Liver (tissue), 9 donors: ENCODE measurements around the gene NMS. TPM values are rescaled to one million over a fixed set of nuclear protein-coding genes. Genes with fewer than 3 reads are reported as not detected.

Experiments used
- DNase-seq: peaks from one replicate; pipeline ENCODE4 v3.0.0-alpha.2; 2017; ENCODE audit warnings: low spot score
- H3K27ac ChIP-seq, 2 donors: one replicate each; pipeline ENCODE4 v1.7.0; 2013; ENCODE audit warnings: inconsistent platforms in 2 of 2, low read length in 2 of 2, control low read depth in 1 of 2, low read depth in 1 of 2, mild to moderate bottlenecking in 1 of 2
- H3K27me3 ChIP-seq, 4 donors: one replicate each; pipeline versions ENCODE4 v1.6.1 to v1.7.0; 2013; ENCODE audit warnings: low read length in 3 of 4, inconsistent platforms in 1 of 4, mild to moderate bottlenecking in 1 of 4, moderate library complexity in 1 of 4; ENCODE audit not compliant: control insufficient read depth in 4 of 4, insufficient read depth in 4 of 4
- H3K36me3 ChIP-seq, 4 donors: one replicate each; pipeline versions ENCODE4 v1.6.1 to v1.7.0; 2013; ENCODE audit warnings: low read length in 3 of 4, mild to moderate bottlenecking in 3 of 4, low read depth in 1 of 4, moderate library complexity in 1 of 4; ENCODE audit not compliant: control insufficient read depth in 4 of 4, insufficient read depth in 3 of 4
- H3K4me1 ChIP-seq, 4 donors: one replicate each; pipeline versions ENCODE4 v1.6.1 to v1.7.0; 2013; ENCODE audit warnings: low read length in 3 of 4, mild to moderate bottlenecking in 3 of 4, moderate library complexity in 1 of 4; ENCODE audit not compliant: control insufficient read depth in 4 of 4, insufficient read depth in 4 of 4
- H3K4me3 ChIP-seq, 3 donors: one replicate each; pipeline versions ENCODE4 v1.6.1 to v1.7.0; 2013; ENCODE audit warnings: low read length in 3 of 3, control low read depth in 1 of 3, low read depth in 1 of 3, mild to moderate bottlenecking in 1 of 3
- H3K9ac ChIP-seq, 2 donors: one replicate each; pipeline ENCODE4 v1.7.0; 2013; ENCODE audit warnings: low read length in 2 of 2, mild to moderate bottlenecking in 2 of 2, moderate library complexity in 2 of 2, control low read depth in 1 of 2, low read depth in 1 of 2
- H3K9me3 ChIP-seq, 4 donors: one replicate each; pipeline versions ENCODE4 v1.6.1 to v1.7.0; 2013; ENCODE audit warnings: low read length in 3 of 4; ENCODE audit not compliant: control insufficient read depth in 4 of 4
- ATF3 ChIP-seq: IDR thresholded peaks from 2 replicates; pipeline ENCODE4 v1.6.1; 2016; ENCODE audit warnings: antibody characterized with exemption
- CTCF ChIP-seq: fragments of 150-350 bp; IDR thresholded peaks from 2 replicates; pipeline ENCODE4 v1.5.1; 2017; ENCODE audit warnings: improper control_type of control experiment, low read depth, low read length; ENCODE audit not compliant: missing input control
- EGR1 ChIP-seq, 2 donors: IDR thresholded peaks; 2 replicates each; pipeline ENCODE4 v1.6.1; 2016 to 2018; ENCODE audit warnings: antibody characterized with exemption in 2 of 2, low read depth in 2 of 2
- FOXA1 ChIP-seq: IDR thresholded peaks from 2 replicates; pipeline ENCODE4 v1.6.1; 2016; ENCODE audit warnings: antibody characterized with exemption
- HNF4A ChIP-seq, 2 donors: conservative IDR thresholded peaks; 2 replicates each; pipeline ENCODE4 v1.6.1; 2016; ENCODE audit warnings: antibody characterized with exemption in 2 of 2, mild to moderate bottlenecking in 2 of 2
- JUND ChIP-seq, 2 donors: IDR thresholded peaks; 2 replicates each; pipeline ENCODE4 v1.6.1; 2016; ENCODE audit warnings: antibody characterized with exemption in 2 of 2
- NR2F2 ChIP-seq: IDR thresholded peaks from 2 replicates; pipeline ENCODE4 v1.6.1; 2016; ENCODE audit warnings: antibody characterized with exemption
- REST ChIP-seq: IDR thresholded peaks from 2 replicates; pipeline ENCODE4 v1.6.1; 2016; ENCODE audit warnings: antibody characterized with exemption, mild to moderate bottlenecking
- TAF1 ChIP-seq: conservative IDR thresholded peaks from 2 replicates; pipeline ENCODE4 v1.6.1; 2016; ENCODE audit warnings: antibody characterized with exemption, mild to moderate bottlenecking
- YY1 ChIP-seq: IDR thresholded peaks from 2 replicates; pipeline ENCODE4 v1.6.1; 2016; ENCODE audit warnings: antibody characterized with exemption, mild to moderate bottlenecking
- ZBTB33 ChIP-seq: IDR thresholded peaks from 2 replicates; pipeline ENCODE4 v1.6.1; 2016; ENCODE audit warnings: antibody characterized with exemption
- WGBS: extraction: QIAGEN DNeasy Blood & Tissue Kit; methylation state at CpG from one replicate; pipeline ENCODE4 v1.1.7; 2013; 5-methylcytosine and 5-hydroxymethylcytosine counted together
- polyA plus RNA-seq, 2 donors: library from polyadenylated mRNA; stranded (reverse) in 1 of 2; unstranded in 1 of 2; fragments of 200-250 nt in 1 of 2; fragments of >200 nt in 1 of 2; fragmentation: Nextera tagmentation in 1 of 2; extraction: Ambion mirVana in 1 of 2; gene quantifications; one replicate each; pipeline versions ENCODE4 v1.2.1 to v1.2.3, GENCODE V29; 2013 to 2015
- total RNA-seq, 2 donors: library from RNA; depleted of rRNA; stranded (reverse); fragments of >200 nt; gene quantifications; one replicate each; pipeline ENCODE4 v1.2.3, GENCODE V29; 2014
- TF ChIP-seq, protein P1 (sequence below): IDR thresholded peaks from 2 replicates; pipeline ENCODE4 v1.6.1; 2016; ENCODE audit warnings: antibody characterized with exemption
- donor health status: healthy.
- donor health status: healthy.
- donor health status: healthy.
- donor health status: healthy.
- donor health status: healthy.

Gene NMS
- total and polyA plus RNA-seq, 4 donors, result not detected

- no peaks in the 10 kb centered on the region for H3K4me1 ChIP-seq
- WGBS, result 83% methylated on average over 7 of the region's 7 CpGs
- no peaks in the 10 kb centered on the region for H3K36me3 ChIP-seq
- H3K9me3 ChIP-seq, result peaks cover 0 to 6% (median 0%) of the 10 kb centered on the region in 4 donors
- no peak for TF ChIP-seq HNF4A (conservative IDR thresholded peaks at IDR 0.05)
- TF ChIP-seq ZBTB33, result no peak
- no peak for TF ChIP-seq ATF3
- no peak for TF ChIP-seq NR2F2
- TF ChIP-seq EGR1 (IDR thresholded peaks at IDR 0.05; ENCODE audit: low read depth in 2 of 2), result no peak
- TF ChIP-seq TAF1, result no peak
- TF ChIP-seq JUND (IDR thresholded peaks at IDR 0.05), result no peak
- TF ChIP-seq REST, result no peak
- TF ChIP-seq, protein P1, sequence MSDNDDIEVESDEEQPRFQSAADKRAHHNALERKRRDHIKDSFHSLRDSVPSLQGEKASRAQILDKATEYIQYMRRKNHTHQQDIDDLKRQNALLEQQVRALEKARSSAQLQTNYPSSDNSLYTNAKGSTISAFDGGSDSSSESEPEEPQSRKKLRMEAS, result no peak
- no peak for DNase-seq
- H3K9ac ChIP-seq, result no peak overlapping the region
- no peak overlapping the region for H3K27ac ChIP-seq
- peaks cover 0 to 4% (median 0%) of the 10 kb centered on the region in 4 donors for H3K27me3 ChIP-seq
- no peak overlapping the region for H3K4me3 ChIP-seq
Observed at GRCh38 chr2:100509066-100509465, 38.8 kb downstream of the NMS start.

DNA sequence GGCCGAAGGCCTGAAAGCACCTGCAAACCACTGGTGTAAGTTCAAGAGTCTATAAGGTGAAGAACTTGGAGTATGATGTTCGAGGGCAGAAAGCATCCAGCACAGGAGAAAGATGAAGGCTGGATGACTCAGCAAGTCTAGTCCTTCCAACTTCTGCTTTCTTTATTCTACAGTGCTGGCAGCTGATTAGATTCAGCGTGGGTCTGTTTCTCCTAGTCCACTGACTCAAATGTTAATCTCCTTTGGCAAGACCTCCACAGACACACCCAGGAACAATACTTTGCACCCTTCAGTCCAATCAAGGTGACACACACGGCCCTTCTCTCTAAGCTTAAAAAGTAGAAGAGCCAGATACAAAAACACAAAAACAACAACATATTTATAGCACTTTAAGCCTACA lies 43.4 kb downstream of the NMS start:
- no peak overlapping the region for H3K27ac ChIP-seq
- WGBS, result 67% methylated on average over 4 of the region's 4 CpGs
- TF ChIP-seq YY1, result no peak
- TF ChIP-seq REST, result no peak
- no peak for TF ChIP-seq HNF4A (conservative IDR thresholded peaks at IDR 0.05)
- no peak for TF ChIP-seq EGR1 (IDR thresholded peaks at IDR 0.05; ENCODE audit: low read depth in 2 of 2)
- no peak for TF ChIP-seq CTCF
- TF ChIP-seq ZBTB33, result no peak
- TF ChIP-seq FOXA1, result no peak
- H3K9me3 ChIP-seq, result peaks cover 0 to 2% (median 0%) of the 10 kb centered on the region in 4 donors
- H3K36me3 ChIP-seq, result no peaks in the 10 kb centered on the region
- no peak overlapping the region for H3K9ac ChIP-seq
- H3K27me3 ChIP-seq, result peaks cover 0 to under 1% (median 0%) of the 10 kb centered on the region in 4 donors
- no peak for DNase-seq
- H3K4me3 ChIP-seq, result no peak overlapping the region
- H3K4me1 ChIP-seq, result no peaks in the 10 kb centered on the region
